Measurements from ENCODE around the gene TSPO. TPM values are rescaled to one million over a fixed set of nuclear protein-coding genes. Genes with fewer than 3 reads are reported as not detected.

TSPO gene
- total and polyA plus RNA-seq, 2 of the 8 experiments (the other 6 are each of a cell fraction or from before 2014, with no cell fraction given) = 19.9 to 51.5 TPM

GRCh38 chr22:43180670-43181069, 29.3 kb downstream of the TSPO start:
- Histone ChIP-seq H3K4me1 (replicated peaks in 1 of 4; ENCODE audit: control insufficient read depth in 3 of 4, insufficient read depth in 4 of 4, low read length in 3 of 4) (peaks cover 0 to 8% (median 3%) of the 10 kb centered on the region in 4 experiments; a peak in 5 of 7 replicates), H3K4me3 (ENCODE audit: extremely low read depth in 1 of 4, insufficient read depth in 2 of 4, low read depth in 3 of 4, low read length in 4 of 4) (no peak overlapping the region), H3K79me1 (ENCODE audit: low read depth, low read length) (peaks cover 10% of the 10 kb centered on the region; the same call in 1 of the 2 replicates), H3K14ac (ENCODE audit: insufficient read length) (no peak overlapping the region), H2BK120ac (replicated peaks; ENCODE audit: low read depth, low read length) (no peak overlapping the region), H4K5ac (ENCODE audit: insufficient read length, low read depth, low read length) (no peak overlapping the region), H4K8ac (ENCODE audit: extremely low read depth, insufficient read depth, low read length) (no peak overlapping the region), H3K9me3 (ENCODE audit: insufficient read depth in 2 of 2, low read depth in 1 of 2, low read length in 1 of 2) (no peaks in the 10 kb centered on the region), H2AFZ (ENCODE audit: low read length) (no peak overlapping the region), H3K4me2 (ENCODE audit: insufficient read depth in 1 of 2, low read depth in 2 of 2, low read length in 2 of 2) (no peak overlapping the region), H2BK12ac (ENCODE audit: low read depth, low read length) (no peak overlapping the region), H3K18ac (ENCODE audit: extremely low read depth, low read length) (no peak overlapping the region), H3K9ac (replicated peaks in 1 of 4; ENCODE audit: extremely low read depth in 1 of 4, low read depth in 3 of 4, low read length in 3 of 4) (no peak overlapping the region), H3K4ac (replicated peaks; ENCODE audit: insufficient read length, low read depth, low read length) (no peak overlapping the region), H3K27me3 (replicated peaks in 1 of 4; ENCODE audit: control insufficient read depth in 3 of 4, extremely low read depth in 1 of 4, insufficient read depth in 3 of 4, low read length in 3 of 4) (no peaks in the 10 kb centered on the region), H3K27ac (ENCODE audit: low read depth, low read length) (no peak overlapping the region), H4K20me1 (replicated peaks in 1 of 2; ENCODE audit: control insufficient read depth in 1 of 2, insufficient read depth in 2 of 2, low read length in 2 of 2) (peaks cover 4 to 24% of the 10 kb centered on the region in 2 experiments), H2AK5ac (ENCODE audit: low read depth, low read length) (no peak overlapping the region), H2BK5ac (ENCODE audit: low read depth, low read length) (no peak overlapping the region), H3K56ac (replicated peaks; ENCODE audit: insufficient read length, low read depth, low read length) (no peak overlapping the region), H3K23ac (ENCODE audit: insufficient read length) (no peak overlapping the region), H2BK20ac (ENCODE audit: low read length) (no peak overlapping the region), H3K23me2 (ENCODE audit: low read depth, low read length) (peaks cover under 1% of the 10 kb centered on the region; the same call in 1 of the 2 replicates), H3K36me3 (ENCODE audit: control insufficient read depth in 2 of 4, insufficient read depth in 4 of 4, low read length in 3 of 4) (peaks cover 19 to 42% (median 37%) of the 10 kb centered on the region in 4 experiments; a peak in 7 of 8 replicates), H2BK15ac (ENCODE audit: low read length) (no peak overlapping the region), H4K91ac (replicated peaks; ENCODE audit: insufficient read length, low read length) (no peak overlapping the region), H3K79me2 (ENCODE audit: control insufficient read depth in 1 of 2, insufficient read depth in 2 of 2, low read length in 2 of 2) (peaks cover 0 to 24% of the 10 kb centered on the region in 2 experiments; a peak in 3 of 4 replicates)
- no peak for TF ChIP-seq TAF1 (IDR thresholded peaks at IDR 0.05; ENCODE audit: low read depth, low read length)
- TF ChIP-seq SIRT6 (IDR thresholded peaks at IDR 0.05; ENCODE audit: low read length) = no peak
- DNase-seq (ENCODE audit: low read depth in 1 of 2, low spot score in 2 of 2) (no peak), FAIRE-seq (no peak)
- ChIA-PET CTCF (ENCODE audit: partially characterized antibody) (interaction anchor here (0.8 to 12.4 kb wide), 4 partner anchors 10 to 90 kb away, joined by 3 to 104 read pairs (median 4); no protein-coding TSS in a partner anchor), POLR2A (ENCODE audit: partially characterized antibody) (interaction anchor here (1.4 to 5.0 kb wide), 5 partner anchors 9 to 32 kb away, joined by 3 to 29 read pairs (median 5); no protein-coding TSS in a partner anchor)
- WGBS, 2 experiments (ENCODE audit: extremely low coverage in 1 of 2, insufficient coverage in 1 of 2, insufficient read length in 1 of 2, insufficient replicate concordance in 2 of 2, low coverage in 1 of 2, low lambda C conversion rate in 2 of 2, missing lambda C conversion rate in 1 of 2) = 97% methylated on average over 14 of the region's 15 CpGs; no CpG with 5 or more reads in 1 of the 2 experiments

Measured in H1 (cell line).